Hepatocyte (in vitro differentiated cells): ENCODE results near the gene ROR1.

ENCODE experiments used
- CTCF ChIP-seq: fragments of 200-600 bp; sonication (generic); IDR thresholded peaks from 2 replicates; pipeline ENCODE4 v1.5.1; 2016; ENCODE audit warnings: antibody characterized with exemption, mild to moderate bottlenecking; ENCODE audit not compliant: poor library complexity
- EZH2 ChIP-seq: fragments of 200-600 bp; sonication (generic); IDR thresholded peaks from 2 replicates; pipeline ENCODE4 v1.6.1; 2016; ENCODE audit warnings: antibody characterized with exemption, mild to moderate bottlenecking, borderline replicate concordance
- EZH2phosphoT487 ChIP-seq: fragments of 200-600 bp; sonication (generic); IDR thresholded peaks from one replicate; pipeline ENCODE4 v1.6.1; 2018; ENCODE audit warnings: antibody characterized with exemption, mild to moderate bottlenecking, low read depth, moderate library complexity; ENCODE audit not compliant: unreplicated experiment, severe bottlenecking

- no peak for TF ChIP-seq CTCF
- TF ChIP-seq EZH2 = no peak
- no peak for TF ChIP-seq EZH2phosphoT487
These were observed 172.1 kb downstream of the ROR1 start for GRCh38 chr1:63945943-63946342.
